ENCODE measurements around the gene CARMIL1. TPM values are rescaled to one million over a fixed set of nuclear protein-coding genes. Genes with fewer than 3 reads are reported as not detected.

CARMIL1 gene
- total RNA-seq, 1 donor from 2014 or later = 19.6 TPM

DNA sequence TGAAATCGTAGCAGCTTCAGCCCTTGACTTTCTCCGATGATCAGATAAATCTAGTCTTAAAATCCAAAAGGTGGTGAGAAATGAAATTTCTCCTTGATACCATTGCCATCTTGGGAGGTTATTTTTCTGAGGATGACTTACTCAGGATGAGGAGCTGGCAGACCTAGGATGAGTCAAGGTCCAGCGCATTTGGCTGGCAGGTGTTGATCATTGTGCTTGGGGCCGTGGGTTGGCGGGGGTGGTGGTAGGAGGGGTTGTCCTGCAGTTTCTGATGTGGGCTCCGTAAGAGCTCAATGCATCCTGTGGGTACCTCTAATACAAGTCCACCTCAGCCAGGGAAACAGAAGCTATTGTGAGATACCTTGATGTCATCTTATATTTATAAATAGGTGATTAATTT, 224.5 kb downstream of the CARMIL1 start:
- Histone ChIP-seq H3K9me3 (no peaks in the 10 kb centered on the region), H3K4me3 (no peak overlapping the region), H3K27ac (no peak overlapping the region), H3K36me3 (no peaks in the 10 kb centered on the region), H3K27me3 (no peaks in the 10 kb centered on the region), H3K4me1 (no peaks in the 10 kb centered on the region)
- DNase-seq (ENCODE audit: extremely low spot score in 2 of 2) = no peak
- intact Hi-C loops (cut with DNase I) = no loop called here
- TF ChIP-seq POLR2A (IDR thresholded peaks at IDR 0.05) = no peak

DNA sequence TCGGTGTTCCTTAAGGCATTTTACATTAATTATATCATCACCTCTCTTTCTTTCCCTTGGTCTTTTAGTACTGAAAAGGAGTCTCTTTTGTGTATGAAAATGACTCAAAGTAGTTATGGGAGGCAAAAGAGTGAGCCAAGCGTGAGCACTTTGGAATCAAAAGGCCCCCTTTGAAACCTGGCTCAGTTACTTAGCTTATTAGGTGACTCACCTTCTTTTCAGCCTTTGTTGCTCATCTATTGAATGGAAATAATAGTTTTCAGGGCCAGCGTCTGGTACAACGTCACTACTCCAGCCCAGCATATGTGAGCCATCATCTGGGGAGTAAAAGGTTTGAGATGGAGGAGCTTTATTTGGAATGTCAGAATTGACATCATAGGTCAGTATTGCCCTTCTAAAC, 225.5 kb downstream of the CARMIL1 start:
- H3K36me3 ChIP-seq = no peaks in the 10 kb centered on the region
- no peak for DNase-seq (ENCODE audit: extremely low spot score in 2 of 2)
- H3K27ac ChIP-seq = no peak overlapping the region
- H3K9me3 ChIP-seq = no peaks in the 10 kb centered on the region
- intact Hi-C loops (cut with DNase I) = no loop called here
- H3K27me3 ChIP-seq = no peaks in the 10 kb centered on the region
- no peaks in the 10 kb centered on the region for H3K4me1 ChIP-seq
- TF ChIP-seq, protein P1, sequence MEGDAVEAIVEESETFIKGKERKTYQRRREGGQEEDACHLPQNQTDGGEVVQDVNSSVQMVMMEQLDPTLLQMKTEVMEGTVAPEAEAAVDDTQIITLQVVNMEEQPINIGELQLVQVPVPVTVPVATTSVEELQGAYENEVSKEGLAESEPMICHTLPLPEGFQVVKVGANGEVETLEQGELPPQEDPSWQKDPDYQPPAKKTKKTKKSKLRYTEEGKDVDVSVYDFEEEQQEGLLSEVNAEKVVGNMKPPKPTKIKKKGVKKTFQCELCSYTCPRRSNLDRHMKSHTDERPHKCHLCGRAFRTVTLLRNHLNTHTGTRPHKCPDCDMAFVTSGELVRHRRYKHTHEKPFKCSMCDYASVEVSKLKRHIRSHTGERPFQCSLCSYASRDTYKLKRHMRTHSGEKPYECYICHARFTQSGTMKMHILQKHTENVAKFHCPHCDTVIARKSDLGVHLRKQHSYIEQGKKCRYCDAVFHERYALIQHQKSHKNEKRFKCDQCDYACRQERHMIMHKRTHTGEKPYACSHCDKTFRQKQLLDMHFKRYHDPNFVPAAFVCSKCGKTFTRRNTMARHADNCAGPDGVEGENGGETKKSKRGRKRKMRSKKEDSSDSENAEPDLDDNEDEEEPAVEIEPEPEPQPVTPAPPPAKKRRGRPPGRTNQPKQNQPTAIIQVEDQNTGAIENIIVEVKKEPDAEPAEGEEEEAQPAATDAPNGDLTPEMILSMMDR (IDR thresholded peaks at IDR 0.05) = no peak
- TF ChIP-seq POLR2A (IDR thresholded peaks at IDR 0.05) = no peak
- no peak overlapping the region for H3K4me3 ChIP-seq

DNA sequence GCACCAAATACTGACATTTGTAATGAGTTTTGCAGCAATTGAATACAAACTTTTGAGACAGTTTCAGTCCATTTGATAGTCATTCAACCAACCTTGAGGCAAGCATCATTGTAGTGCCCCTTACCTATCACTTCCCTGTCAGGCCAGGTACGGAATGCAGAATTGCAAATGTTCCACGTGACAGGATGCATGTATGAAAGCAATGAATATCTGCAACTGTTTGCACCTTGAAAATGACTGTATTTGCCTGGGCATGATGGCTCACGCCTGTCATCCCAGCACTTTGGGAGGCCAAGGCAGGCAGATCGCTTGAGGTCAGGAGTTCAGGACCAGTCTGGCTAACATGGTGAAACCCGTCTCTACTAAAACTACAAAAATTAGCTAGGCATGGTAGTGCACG, 226.8 kb downstream of the CARMIL1 start:
- H3K27me3 ChIP-seq = no peaks in the 10 kb centered on the region
- intact Hi-C loops (cut with DNase I) = no loop called here
- H3K4me1 ChIP-seq = no peaks in the 10 kb centered on the region
- no peaks in the 10 kb centered on the region for H3K9me3 ChIP-seq
- H3K36me3 ChIP-seq = no peaks in the 10 kb centered on the region
- no peak overlapping the region for H3K4me3 ChIP-seq
- TF ChIP-seq POLR2A (IDR thresholded peaks at IDR 0.05) (no peak), POLR2AphosphoS5 (IDR thresholded peaks at IDR 0.05; ENCODE audit: insufficient read depth in 1 of 2, low read depth in 1 of 2) (no peak)
- TF ChIP-seq, protein P1 (IDR thresholded peaks at IDR 0.05) = no peak
- no peak for DNase-seq (ENCODE audit: extremely low spot score in 2 of 2)
- H3K27ac ChIP-seq = no peak overlapping the region

DNA sequence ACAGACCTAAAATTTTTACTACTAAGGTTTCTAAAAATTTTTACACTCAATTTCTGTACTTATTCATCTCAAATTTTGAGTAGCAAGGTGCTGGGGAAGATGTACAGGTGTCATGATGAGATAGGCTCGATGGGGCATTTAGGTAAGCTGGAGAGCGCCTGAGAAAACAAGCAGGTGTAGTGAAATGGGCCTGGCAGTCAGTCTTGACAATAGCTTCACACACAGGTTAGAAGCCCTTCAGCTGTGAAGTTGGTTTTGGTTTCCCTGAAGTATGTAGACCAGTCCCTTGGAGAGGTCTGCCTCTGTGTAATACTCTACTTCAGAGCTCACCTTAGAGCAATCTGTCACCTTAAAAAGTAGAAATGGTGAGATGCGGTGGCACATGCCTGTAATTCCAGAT, 228.9 kb downstream of the CARMIL1 start:
- Histone ChIP-seq H3K4me3 (no peak overlapping the region), H3K27ac (no peak overlapping the region), H3K9me3 (no peaks in the 10 kb centered on the region), H3K36me3 (no peaks in the 10 kb centered on the region), H3K4me1 (no peaks in the 10 kb centered on the region), H3K27me3 (no peaks in the 10 kb centered on the region)
- TF ChIP-seq, protein P1 (IDR thresholded peaks at IDR 0.05) = no peak
- TF ChIP-seq POLR2AphosphoS5 (IDR thresholded peaks at IDR 0.05; ENCODE audit: insufficient read depth in 1 of 2, low read depth in 1 of 2) (no peak), POLR2A (IDR thresholded peaks at IDR 0.05) (no peak)
- no peak for DNase-seq (ENCODE audit: extremely low spot score in 2 of 2)
- intact Hi-C loops (cut with DNase I) = no loop called here

DNA sequence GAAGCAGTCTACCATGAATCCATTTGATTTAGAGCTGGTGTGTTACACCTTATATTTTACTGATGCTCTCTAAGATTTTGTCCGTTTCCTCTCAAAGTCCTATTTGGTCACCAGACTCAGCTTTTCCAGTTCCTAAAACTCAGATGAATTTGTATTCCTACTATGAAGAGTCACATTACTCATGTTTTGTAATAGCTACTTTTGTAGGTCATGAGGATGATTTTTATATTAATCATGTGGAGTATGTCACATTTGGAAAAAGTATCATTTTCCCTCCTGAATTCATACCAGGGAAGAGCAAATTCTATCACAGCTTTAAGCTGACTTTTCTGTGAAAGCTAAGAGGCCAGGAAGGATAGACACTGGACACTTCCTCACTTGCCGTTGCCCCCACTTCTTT, 232.2 kb downstream of the CARMIL1 start:
- no peaks in the 10 kb centered on the region for H3K9me3 ChIP-seq
- TF ChIP-seq, protein P1 (IDR thresholded peaks at IDR 0.05) = no peak
- TF ChIP-seq POLR2AphosphoS5 (IDR thresholded peaks at IDR 0.05; ENCODE audit: insufficient read depth in 1 of 2, low read depth in 1 of 2) = no peak
- TF ChIP-seq POLR2A (IDR thresholded peaks at IDR 0.05) = no peak
- H3K27me3 ChIP-seq = no peaks in the 10 kb centered on the region
- H3K4me3 ChIP-seq = no peak overlapping the region
- H3K36me3 ChIP-seq = no peaks in the 10 kb centered on the region
- no peak overlapping the region for H3K27ac ChIP-seq
- intact Hi-C loops (cut with DNase I) = no loop called here
- no peak for DNase-seq (ENCODE audit: extremely low spot score in 2 of 2)
- H3K4me1 ChIP-seq = no peaks in the 10 kb centered on the region

DNA sequence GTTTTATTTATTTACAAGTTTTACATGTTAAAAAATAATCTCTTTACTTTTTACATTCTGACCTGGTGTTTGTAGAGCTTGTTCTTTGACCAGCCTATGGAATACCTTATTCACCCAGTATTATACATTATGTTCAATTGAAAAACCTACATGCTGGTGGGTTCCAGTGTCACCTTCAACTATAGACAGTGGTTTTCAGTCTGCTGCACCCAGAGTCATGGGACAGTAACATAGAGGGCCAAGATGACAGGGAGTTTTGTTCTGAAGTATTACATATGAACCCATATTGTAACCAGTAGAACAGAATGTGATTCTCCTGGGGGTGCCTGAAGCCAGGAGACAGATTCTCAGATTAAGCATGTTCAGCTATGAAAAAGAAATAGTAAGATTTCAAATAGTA, 233.4 kb downstream of the CARMIL1 start:
- Histone ChIP-seq H3K4me3 (no peak overlapping the region), H3K4me1 (no peaks in the 10 kb centered on the region), H3K27me3 (no peaks in the 10 kb centered on the region), H3K36me3 (peaks cover 0 to 3% of the 10 kb centered on the region in 2 donors), H3K27ac (no peak overlapping the region), H3K9me3 (no peaks in the 10 kb centered on the region)
- intact Hi-C loops (cut with DNase I) = no loop called here
- TF ChIP-seq, protein P1 (IDR thresholded peaks at IDR 0.05) = no peak
- TF ChIP-seq POLR2A (IDR thresholded peaks at IDR 0.05) (no peak), POLR2AphosphoS5 (IDR thresholded peaks at IDR 0.05; ENCODE audit: insufficient read depth in 1 of 2, low read depth in 1 of 2) (no peak)
- DNase-seq (ENCODE audit: extremely low spot score in 2 of 2) = no peak
